T-cell (primary cell): Measurements from ENCODE around the gene FBXW7. TPM values are rescaled to one million over a fixed set of nuclear protein-coding genes. Genes with fewer than 3 reads are reported as not detected.

Source experiments
- ATAC-seq, 4 experiments: fragments of 200-7000 bp in 3 of 4; fragments of 150-1000 bp in 1 of 4; cut with Tn5 transposase; replicated peaks in 1 of 4; 1 replicate in 3 of 4; 2 replicates in 1 of 4; pipeline ENCODE4 v1.10.0; 2021; ENCODE audit warnings: moderate library complexity in 3 of 4, mild to moderate bottlenecking in 2 of 4, moderate number of reproducible peaks in 1 of 4
- CTCF ChIA-PET, 2 donors: fragments of 300-600 bp; sonication (Branson Sonifier 250); formaldehyde crosslinking; loops; one replicate each; lab custom pipeline; 2022; ENCODE audit warnings: antibody characterized with exemption in 2 of 2; lab: Charles Lee
- POLR2A ChIA-PET, 2 donors: fragments of 300-600 bp; sonication (Branson Sonifier 250); formaldehyde crosslinking; loops; one replicate each; lab custom pipeline; 2022; ENCODE audit warnings: antibody characterized with exemption in 2 of 2; lab: Charles Lee
- DNase-seq, 35 experiments: peaks; one replicate each; pipeline versions ENCODE4 v3.0.0 to v3.0.0-alpha.2; 2013 to 2023
- H3K27ac ChIP-seq: one replicate; pipeline ENCODE4 v1.5.1; 2013; ENCODE audit warnings: low read length
- H3K27me3 ChIP-seq, 2 experiments: replicated peaks in 1 of 2; 1 replicate in 1 of 2; 2 replicates in 1 of 2; pipeline versions ENCODE4 v1.6.1 to v1.7.0; 2013; ENCODE audit warnings: low read length in 1 of 2, mixed read lengths in 1 of 2; ENCODE audit not compliant: control insufficient read depth in 2 of 2, insufficient read depth in 2 of 2; ENCODE audit errors: extremely low read depth in 1 of 2
- H3K36me3 ChIP-seq, 2 donors: 1 replicate in 1 of 2; 2 replicates in 1 of 2; pipeline versions ENCODE4 v1.6.1 to v1.7.0; 2013; ENCODE audit warnings: low read length in 1 of 2; ENCODE audit not compliant: control insufficient read depth in 2 of 2, insufficient read depth in 1 of 2; ENCODE audit errors: extremely low read depth in 1 of 2
- H3K4me1 ChIP-seq, 2 experiments: 1 replicate in 1 of 2; 2 replicates in 1 of 2; pipeline versions ENCODE4 v1.6.1 to v1.7.0; 2013; ENCODE audit warnings: low read length in 2 of 2, mixed read lengths in 1 of 2; ENCODE audit not compliant: insufficient read depth in 2 of 2, control insufficient read depth in 1 of 2; ENCODE audit errors: extremely low read depth in 1 of 2
- H3K4me3 ChIP-seq, 2 donors: 1 replicate in 1 of 2; 2 replicates in 1 of 2; pipeline versions ENCODE4 v1.5.1 to v1.7.0; 2013; ENCODE audit warnings: mild to moderate bottlenecking in 2 of 2, low read length in 1 of 2, moderate library complexity in 1 of 2; ENCODE audit not compliant: control insufficient read depth in 1 of 2; ENCODE audit errors: extremely low read depth in 1 of 2
- H3K9me3 ChIP-seq: 2 replicates; pipeline ENCODE4 v1.7.0; 2013
- H3K27ac Mint-ChIP-seq, 2 donors: one replicate each; pipeline ENCODE4 v1.8.0; 2020 to 2021; ENCODE audit warnings: mild to moderate bottlenecking in 2 of 2, mixed read lengths in 2 of 2
- H3K27me3 Mint-ChIP-seq, 2 donors: one replicate each; pipeline ENCODE4 v1.8.0; 2021 to 2022; ENCODE audit warnings: mixed read lengths in 2 of 2
- H3K36me3 Mint-ChIP-seq: one replicate; pipeline ENCODE4 v1.8.0; 2021; ENCODE audit warnings: mixed read lengths
- H3K4me1 Mint-ChIP-seq, 3 donors: one replicate each; pipeline ENCODE4 v1.8.0; 2020 to 2022; ENCODE audit warnings: mixed read lengths in 3 of 3, mild to moderate bottlenecking in 1 of 3
- H3K4me3 Mint-ChIP-seq, 3 donors: one replicate each; pipeline ENCODE4 v1.8.0; 2020 to 2022; ENCODE audit warnings: mild to moderate bottlenecking in 3 of 3, mixed read lengths in 3 of 3, moderate library complexity in 3 of 3
- H3K9me3 Mint-ChIP-seq, 3 donors: one replicate each; pipeline ENCODE4 v1.8.0; 2020 to 2022; ENCODE audit warnings: mixed read lengths in 3 of 3
- WGBS: methylation state at CpG from one replicate; pipeline ENCODE4 v1.1.5; 2013; ENCODE audit warnings: missing lambda C conversion rate; ENCODE audit not compliant: insufficient coverage; 5-methylcytosine and 5-hydroxymethylcytosine counted together
- total RNA-seq, 35 experiments: library from RNA in 6 of 35; stranded (reverse) in 6 of 35; fragments of 120-200 nt in 1 of 35; gene quantifications; one replicate each; pipeline versions ENCODE4 v1.2.1 to v1.2.4 and lab custom pipeline; 2013 to 2026

FBXW7 gene
- total RNA-seq, 5 donors from 2014 or later (not counting 1 experiment from before 2014, with no cell fraction given), result 91.9 to 131 (median 96.0) TPM

DNA sequence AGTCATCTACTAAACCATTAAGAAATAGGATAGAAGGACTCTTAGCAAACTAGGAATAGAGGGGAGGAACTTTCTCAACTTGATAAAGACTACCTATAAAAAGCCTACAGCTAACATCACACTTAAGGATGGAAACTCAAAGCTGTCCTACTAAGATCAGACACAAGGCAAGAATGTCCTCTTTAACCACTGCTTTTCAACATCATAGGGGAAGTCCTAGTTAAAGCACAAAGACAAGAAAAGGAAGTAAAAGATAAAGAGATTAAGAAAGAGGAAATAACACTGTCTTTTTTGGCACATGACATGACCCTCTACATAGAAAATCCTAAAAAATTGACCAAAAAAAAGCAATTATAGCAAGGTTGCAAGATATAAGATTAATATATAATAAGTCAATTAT is 136.6 kb downstream of the FBXW7 start:
- Mint-ChIP-seq H3K27me3 (no peaks in the 10 kb centered on the region), H3K9me3 (no peaks in the 10 kb centered on the region), H3K27ac (no peak overlapping the region), H3K4me3 (no peak overlapping the region), H3K36me3 (peaks cover 48% of the 10 kb centered on the region), H3K4me1 (peaks cover 21 to 47% (median 41%) of the 10 kb centered on the region in 3 donors)
- DNase-seq, result peak in 1 of 35 experiments; percentile 40
- ChIA-PET CTCF (interaction anchor here in 1 of 2 donors (0.6 kb wide), 2 partner anchors 504 to 823 kb away, joined by 3 read pairs; no protein-coding TSS in a partner anchor), POLR2A (no interaction called here)
- Histone ChIP-seq H3K9me3 (no peaks in the 10 kb centered on the region), H3K36me3 (peaks cover 0 to 2% of the 10 kb centered on the region in 2 donors), H3K27me3 (no peaks in the 10 kb centered on the region), H3K27ac (no peak overlapping the region), H3K4me3 (no peak overlapping the region), H3K4me1 (peaks cover 6 to 9% of the 10 kb centered on the region in 2 experiments)
- ATAC-seq, result peak in 3 of 4 experiments; percentile 65 to 77 (median 70)

GRCh38 chr4:152398060-152398459 is 137.8 kb downstream of the FBXW7 start:
- WGBS, result no CpG with 5 or more reads among the region's 1 CpG
- H3K36me3 ChIP-seq, result peaks cover 0 to 2% of the 10 kb centered on the region in 2 donors
- Mint-ChIP-seq H3K36me3 (peaks cover 48% of the 10 kb centered on the region), H3K27ac (no peak overlapping the region), H3K4me1 (peaks cover 21 to 51% (median 43%) of the 10 kb centered on the region in 3 donors), H3K27me3 (no peaks in the 10 kb centered on the region), H3K4me3 (no peak overlapping the region), H3K9me3 (no peaks in the 10 kb centered on the region)
- no peak overlapping the region for H3K4me3 ChIP-seq
- no peaks in the 10 kb centered on the region for H3K27me3 ChIP-seq
- H3K27ac ChIP-seq, result no peak overlapping the region
- ChIA-PET CTCF (interaction anchor here (0.5 to 0.7 kb wide), 4 partner anchors 11 to 1235 kb away, joined by 3 to 6 read pairs (median 4); no protein-coding TSS in a partner anchor), POLR2A (interaction anchor here in 1 of 2 donors (0.5 kb wide), 1 partner anchor 1393 kb away, joined by 10 read pairs; no protein-coding TSS in a partner anchor)
- ATAC-seq, result no peak
- H3K4me1 ChIP-seq, result peaks cover 6 to 9% of the 10 kb centered on the region in 2 experiments
- peak in 1 of 35 experiments; percentile 13 for DNase-seq
- H3K9me3 ChIP-seq, result no peaks in the 10 kb centered on the region

GRCh38 chr4:152394791-152395190 is 141.1 kb downstream of the FBXW7 start:
- H3K9me3 Mint-ChIP-seq, result no peaks in the 10 kb centered on the region
- ChIA-PET CTCF (interaction anchor here (0.5 to 1.0 kb wide), 2 partner anchors 9 to 30 kb away, joined by 3 read pairs; no protein-coding TSS in a partner anchor), POLR2A (interaction anchor here in 1 of 2 donors (0.6 kb wide), 1 partner anchor 1293 kb away, joined by 3 read pairs; no protein-coding TSS in a partner anchor)
- H3K27ac ChIP-seq, result no peak overlapping the region
- H3K4me3 ChIP-seq, result no peak overlapping the region
- peaks cover 0 to 6% of the 10 kb centered on the region in 2 experiments for H3K4me1 ChIP-seq
- no peaks in the 10 kb centered on the region for H3K9me3 ChIP-seq
- DNase-seq (no peak), ATAC-seq (no peak)
- no peaks in the 10 kb centered on the region for H3K27me3 ChIP-seq
- peaks cover 36% of the 10 kb centered on the region for H3K36me3 Mint-ChIP-seq
- H3K27ac Mint-ChIP-seq, result no peak overlapping the region
- peaks cover 15 to 37% (median 30%) of the 10 kb centered on the region in 3 donors for H3K4me1 Mint-ChIP-seq
- 80% methylated on average over 1 of the region's 4 CpGs for WGBS
- H3K36me3 ChIP-seq, result peaks cover 0 to 2% of the 10 kb centered on the region in 2 donors
- H3K4me3 Mint-ChIP-seq, result no peak overlapping the region
- H3K27me3 Mint-ChIP-seq, result no peaks in the 10 kb centered on the region

DNA sequence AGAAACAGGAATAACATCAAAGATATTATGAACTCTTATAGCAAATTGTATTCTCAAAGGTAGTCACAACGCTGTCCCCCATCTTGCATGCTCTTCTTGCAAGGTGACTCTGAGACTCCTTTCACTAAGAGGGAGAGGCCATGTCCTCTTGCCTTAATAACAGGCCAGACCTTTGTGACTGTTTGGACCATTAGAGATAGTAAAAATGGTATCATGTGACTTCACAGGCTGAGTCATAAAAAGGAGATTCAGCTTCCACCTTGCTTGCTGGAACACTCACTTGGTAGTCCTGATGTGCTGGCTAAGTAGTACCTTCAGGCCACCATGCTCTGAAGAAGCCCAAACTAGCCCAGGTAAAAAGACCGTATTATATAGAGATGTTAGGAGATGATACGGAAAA is 143.8 kb downstream of the FBXW7 start:
- H3K4me3 Mint-ChIP-seq, result no peak overlapping the region
- H3K36me3 Mint-ChIP-seq, result peaks cover 36% of the 10 kb centered on the region
- DNase-seq, result no peak
- no peak for ATAC-seq
- Histone ChIP-seq H3K9me3 (no peaks in the 10 kb centered on the region), H3K27ac (no peak overlapping the region), H3K36me3 (peaks cover 0 to 2% of the 10 kb centered on the region in 2 donors), H3K27me3 (no peaks in the 10 kb centered on the region), H3K4me3 (no peak overlapping the region), H3K4me1 (no peaks in the 10 kb centered on the region)
- H3K9me3 Mint-ChIP-seq, result no peaks in the 10 kb centered on the region
- H3K27ac Mint-ChIP-seq, result no peak overlapping the region
- ChIA-PET CTCF (no interaction called here), POLR2A (no interaction called here)
- no CpG with 5 or more reads among the region's 3 CpGs for WGBS
- H3K4me1 Mint-ChIP-seq, result peaks cover 11 to 30% (median 20%) of the 10 kb centered on the region in 3 donors
- H3K27me3 Mint-ChIP-seq, result no peaks in the 10 kb centered on the region

DNA sequence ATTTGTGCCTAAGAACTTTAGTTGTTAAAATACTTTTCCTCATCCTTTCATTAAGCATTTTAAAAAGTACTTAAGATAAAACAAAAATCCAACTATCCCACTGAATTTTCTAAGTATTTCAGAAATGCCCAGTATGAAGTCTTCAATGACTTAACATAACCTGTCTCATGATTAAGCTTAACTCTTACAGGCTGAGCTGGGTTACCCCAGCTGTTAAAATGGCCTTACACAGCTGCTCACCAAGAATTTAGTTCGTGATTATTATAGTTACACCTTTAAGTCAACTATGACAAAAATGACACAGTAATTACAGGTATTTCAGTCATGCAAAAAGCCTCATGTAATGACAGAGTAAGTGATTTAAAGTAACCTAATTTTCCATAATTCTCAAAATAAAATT is 145.7 kb downstream of the FBXW7 start:
- Histone ChIP-seq H3K9me3 (no peaks in the 10 kb centered on the region), H3K4me3 (no peak overlapping the region), H3K4me1 (no peaks in the 10 kb centered on the region), H3K27me3 (no peaks in the 10 kb centered on the region), H3K27ac (no peak overlapping the region), H3K36me3 (peaks cover 0 to 2% of the 10 kb centered on the region in 2 donors)
- no peak overlapping the region for H3K27ac Mint-ChIP-seq
- H3K4me3 Mint-ChIP-seq, result no peak overlapping the region
- peaks cover 11 to 23% (median 21%) of the 10 kb centered on the region in 3 donors for H3K4me1 Mint-ChIP-seq
- no peaks in the 10 kb centered on the region for H3K9me3 Mint-ChIP-seq
- DNase-seq (no peak), ATAC-seq (no peak)
- no CpG with 5 or more reads among the region's 1 CpG for WGBS
- H3K36me3 Mint-ChIP-seq, result peaks cover 24% of the 10 kb centered on the region
- no peaks in the 10 kb centered on the region for H3K27me3 Mint-ChIP-seq
- CTCF ChIA-PET, result interaction anchor here in 1 of 2 donors (0.8 to 1.5 kb wide), 2 partner anchors 13 to 111 kb away, joined by 3 read pairs; no protein-coding TSS in a partner anchor
- POLR2A ChIA-PET, result interaction anchor here (0.5 to 0.7 kb wide), 3 partner anchors 21 to 1125 kb away, joined by 3 to 5 read pairs (median 4); no protein-coding TSS in a partner anchor

- Histone ChIP-seq H3K4me1 (no peaks in the 10 kb centered on the region), H3K27me3 (no peaks in the 10 kb centered on the region), H3K27ac (no peak overlapping the region), H3K36me3 (peaks cover 0 to 2% of the 10 kb centered on the region in 2 donors), H3K9me3 (no peaks in the 10 kb centered on the region), H3K4me3 (no peak overlapping the region)
- no peaks in the 10 kb centered on the region for H3K9me3 Mint-ChIP-seq
- no peaks in the 10 kb centered on the region for H3K27me3 Mint-ChIP-seq
- DNase-seq (no peak), ATAC-seq (no peak)
- WGBS, result no CpG with 5 or more reads among the region's 2 CpGs
- POLR2A ChIA-PET, result interaction anchor here in 1 of 2 donors (0.5 to 0.6 kb wide), 3 partner anchors 13 to 1443 kb away, joined by 3 to 4 read pairs (median 3); no protein-coding TSS in a partner anchor
- no peak overlapping the region for H3K4me3 Mint-ChIP-seq
- peaks cover 16% of the 10 kb centered on the region for H3K36me3 Mint-ChIP-seq
- peaks cover 11 to 24% (median 20%) of the 10 kb centered on the region in 3 donors for H3K4me1 Mint-ChIP-seq
- CTCF ChIA-PET, result interaction anchor here in 1 of 2 donors (0.6 to 1.5 kb wide), 3 partner anchors 12 to 112 kb away, joined by 3 read pairs; no protein-coding TSS in a partner anchor
- no peak overlapping the region for H3K27ac Mint-ChIP-seq
These were observed 146.5 kb downstream of the FBXW7 start for GRCh38 chr4:152389359-152389758.
